ENCODE measurements around the gene INSR. TPM values are rescaled to one million over a fixed set of nuclear protein-coding genes. Genes with fewer than 3 reads are reported as not detected.
"Not testable (repeated sequence)": the region's sequence is repeated elsewhere in the genome, so short reads cannot be mapped to it uniquely, and the experiment has no call there.

Gene INSR
- total and polyA plus RNA-seq, 2 experiments from 2014 or later: 6.2 to 11.7 TPM

DNA sequence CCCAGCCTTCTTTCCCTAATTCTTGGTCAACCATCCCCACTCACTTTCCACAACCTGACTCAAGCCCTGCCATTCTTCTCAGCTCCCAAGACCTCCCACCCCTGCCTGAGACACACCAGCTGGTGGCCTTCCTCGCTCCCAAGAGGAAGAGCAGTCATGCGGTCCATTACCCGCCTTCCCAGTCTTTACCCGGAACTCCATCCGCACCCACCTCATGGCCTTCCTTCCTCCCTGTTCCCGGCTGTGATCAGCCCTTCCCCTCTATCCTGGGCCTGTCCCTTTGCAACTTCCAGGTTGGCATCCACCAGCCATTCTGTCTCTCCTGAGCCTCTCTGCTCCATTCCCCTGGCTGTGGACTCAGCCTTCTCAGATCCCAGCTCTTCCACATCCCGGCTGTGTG is 18.6 kb upstream of the INSR start:
- no peaks in the 10 kb centered on the region for H3F3A ChIP-seq (ENCODE audit: insufficient read depth)
- in situ Hi-C loops (cut with MboI): no loop called here
- no peaks in the 10 kb centered on the region for H3K9me2 ChIP-seq (ENCODE audit: insufficient read depth)

DNA sequence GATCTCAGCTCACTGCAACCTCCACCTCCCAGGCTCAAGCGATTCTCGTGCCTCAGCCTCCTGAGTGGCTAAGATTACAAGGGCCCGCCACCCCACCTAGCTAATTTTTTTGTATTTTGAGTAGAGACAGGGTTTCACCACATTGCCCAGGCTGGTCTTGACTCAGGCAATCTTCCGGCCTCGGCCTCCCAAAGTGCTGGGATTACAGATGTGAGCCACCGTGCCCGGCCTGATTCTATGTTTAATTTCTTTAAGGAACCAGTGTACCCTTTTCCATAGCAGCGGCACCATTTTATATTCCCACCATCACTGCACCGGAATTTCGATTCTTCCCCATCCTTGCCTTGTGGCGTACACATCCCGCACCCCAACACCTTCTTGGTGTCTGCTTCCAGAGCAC is 17.7 kb upstream of the INSR start:
- no peak for TF ChIP-seq EZH2 (IDR thresholded peaks at IDR 0.05; ENCODE audit: insufficient read depth, poor library complexity, severe bottlenecking)
- no peak for TF ChIP-seq EZH2phosphoT487 (IDR thresholded peaks at IDR 0.05; ENCODE audit: insufficient read depth, low read depth)
- no peak overlapping the region for H3K4me2 ChIP-seq (ENCODE audit: unreplicated experiment)
- WGBS, 2 experiments (ENCODE audit: low coverage in 1 of 2, low lambda C conversion rate in 2 of 2, missing lambda C conversion rate in 2 of 2): 85 to 86% methylated on average over 11 to 12 of the region's 12 CpGs

More for the DNA sequence above, 18.6 kb upstream of the INSR start:
- Histone ChIP-seq H3K4me1 (ENCODE audit: insufficient read depth) (no peaks in the 10 kb centered on the region), H3K79me2 (ENCODE audit: insufficient read depth) (no peaks in the 10 kb centered on the region), H3K27ac (no peak overlapping the region), H3K4me2 (ENCODE audit: unreplicated experiment) (no peak overlapping the region), H4K20me1 (ENCODE audit: insufficient read depth) (no peaks in the 10 kb centered on the region), H3K27me3 (replicated peaks; ENCODE audit: insufficient read depth) (no peaks in the 10 kb centered on the region), H2AFZ (no peak overlapping the region), H3K4me3 (no peak overlapping the region), H3K9me3 (ENCODE audit: low read depth) (no peaks in the 10 kb centered on the region), H3K36me3 (ENCODE audit: low read depth) (no peaks in the 10 kb centered on the region), H3K9ac (no peak overlapping the region)
- DNase-seq: no peak
- WGBS, 2 experiments (ENCODE audit: low coverage in 1 of 2, low lambda C conversion rate in 2 of 2, missing lambda C conversion rate in 2 of 2): 72 to 73% methylated on average over 7 of the region's 7 CpGs
- no peak for TF ChIP-seq EZH2phosphoT487 (IDR thresholded peaks at IDR 0.05; ENCODE audit: insufficient read depth, low read depth)
- no peak for TF ChIP-seq EZH2 (IDR thresholded peaks at IDR 0.05; ENCODE audit: insufficient read depth, poor library complexity, severe bottlenecking)

DNA sequence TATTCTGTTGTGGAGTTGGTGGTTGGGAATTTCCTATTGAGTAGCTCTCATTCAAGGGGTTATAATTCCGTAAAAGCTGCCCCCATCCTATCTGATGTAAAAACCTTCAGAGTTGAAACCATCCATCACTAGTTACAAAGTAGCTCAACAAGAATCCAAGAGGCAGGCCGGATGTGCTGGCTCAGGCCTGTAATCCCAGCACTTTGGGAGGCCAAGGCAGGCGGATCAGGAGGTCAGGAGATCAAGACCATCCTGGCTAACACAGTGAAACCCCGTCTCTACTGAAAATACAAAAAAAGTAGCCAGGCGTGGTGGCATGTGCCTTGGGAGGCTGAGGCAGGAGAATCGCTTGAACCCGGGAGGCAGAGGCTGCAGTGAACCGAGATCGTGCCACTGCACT is 14.1 kb upstream of the INSR start:
- H2AFZ ChIP-seq; H3K4me1 ChIP-seq (ENCODE audit: insufficient read depth); H3K36me3 ChIP-seq (ENCODE audit: low read depth); H3K27me3 ChIP-seq (replicated peaks; ENCODE audit: insufficient read depth); H3F3A ChIP-seq (ENCODE audit: insufficient read depth); H3K27ac ChIP-seq; H3K9me3 ChIP-seq (ENCODE audit: low read depth); H4K20me1 ChIP-seq (ENCODE audit: insufficient read depth); H3K4me3 ChIP-seq; H3K9me2 ChIP-seq (ENCODE audit: insufficient read depth); H3K9ac ChIP-seq; H3K4me2 ChIP-seq (ENCODE audit: unreplicated experiment); in situ Hi-C loops (cut with MboI); DNase-seq; H3K79me2 ChIP-seq (ENCODE audit: insufficient read depth): not testable (repeated sequence)
- 72 to 73% methylated on average over 8 to 9 of the region's 9 CpGs for WGBS, 2 experiments (ENCODE audit: low coverage in 1 of 2, low lambda C conversion rate in 2 of 2, missing lambda C conversion rate in 2 of 2)

More for the DNA sequence above, 17.7 kb upstream of the INSR start:
- H3K4me1 ChIP-seq (ENCODE audit: insufficient read depth): no peaks in the 10 kb centered on the region
- H3K4me3 ChIP-seq: no peak overlapping the region
- no peaks in the 10 kb centered on the region for H4K20me1 ChIP-seq (ENCODE audit: insufficient read depth)
- in situ Hi-C loops (cut with MboI): no loop called here
- no peak for DNase-seq
- no peaks in the 10 kb centered on the region for H3K36me3 ChIP-seq (ENCODE audit: low read depth)
- no peaks in the 10 kb centered on the region for H3F3A ChIP-seq (ENCODE audit: insufficient read depth)
- no peak overlapping the region for H3K9ac ChIP-seq
- H3K9me2 ChIP-seq (ENCODE audit: insufficient read depth): no peaks in the 10 kb centered on the region
- no peaks in the 10 kb centered on the region for H3K79me2 ChIP-seq (ENCODE audit: insufficient read depth)
- H3K27me3 ChIP-seq (replicated peaks; ENCODE audit: insufficient read depth): no peaks in the 10 kb centered on the region
- H3K9me3 ChIP-seq (ENCODE audit: low read depth): no peaks in the 10 kb centered on the region
- no peak overlapping the region for H2AFZ ChIP-seq
- no peak overlapping the region for H3K27ac ChIP-seq

DNA sequence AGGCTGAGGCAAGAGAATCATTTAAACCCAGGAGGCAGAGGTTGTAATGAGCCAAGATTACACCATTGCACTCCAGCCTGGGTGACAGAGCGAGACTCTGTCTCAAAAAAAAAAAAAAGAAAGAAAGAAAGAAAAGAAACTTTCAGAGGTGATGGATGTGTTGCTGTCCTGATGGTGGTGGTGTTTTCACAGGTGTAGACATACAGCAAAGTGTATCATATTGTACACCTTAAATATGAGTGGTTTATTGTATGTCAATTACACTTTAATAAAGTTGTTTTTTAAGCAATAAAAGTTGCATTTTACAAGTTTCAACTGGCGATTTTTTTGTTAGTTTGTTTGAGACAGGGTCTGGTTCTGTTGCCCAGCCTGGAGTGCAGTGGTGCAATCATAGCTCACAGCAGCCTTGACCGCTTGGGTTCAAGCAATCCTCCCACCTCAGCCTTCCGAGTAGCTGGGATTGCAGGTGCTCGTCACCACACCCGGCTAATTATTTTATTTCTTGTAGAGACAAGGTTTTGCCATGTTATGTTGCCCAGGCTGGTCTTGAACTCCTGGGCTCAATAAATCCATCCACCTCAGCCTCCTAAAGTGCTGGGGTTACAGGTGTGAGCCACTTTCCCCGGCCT is 13.5 kb upstream of the INSR start:
- Histone ChIP-seq H3K9me3 (ENCODE audit: low read depth) (no peaks in the 10 kb centered on the region), H3K4me1 (ENCODE audit: insufficient read depth) (no peaks in the 10 kb centered on the region), H3K4me2 (ENCODE audit: unreplicated experiment) (no peak overlapping the region), H3K27me3 (replicated peaks; ENCODE audit: insufficient read depth) (peaks cover 8% of the 10 kb centered on the region), H3F3A (ENCODE audit: insufficient read depth) (no peaks in the 10 kb centered on the region), H3K4me3 (no peak overlapping the region), H3K27ac (no peak overlapping the region), H4K20me1 (ENCODE audit: insufficient read depth) (no peaks in the 10 kb centered on the region), H3K9ac (no peak overlapping the region), H3K36me3 (ENCODE audit: low read depth) (no peaks in the 10 kb centered on the region), H3K9me2 (ENCODE audit: insufficient read depth) (no peaks in the 10 kb centered on the region), H2AFZ (no peak overlapping the region), H3K79me2 (ENCODE audit: insufficient read depth) (no peaks in the 10 kb centered on the region)
- TF ChIP-seq EZH2phosphoT487 (IDR thresholded peaks at IDR 0.05; ENCODE audit: insufficient read depth, low read depth): no peak
- TF ChIP-seq EZH2 (IDR thresholded peaks at IDR 0.05; ENCODE audit: insufficient read depth, poor library complexity, severe bottlenecking): no peak
- DNase-seq: no peak
- in situ Hi-C loops (cut with MboI): no loop called here
- 82% methylated on average over 6 to 7 of the region's 7 CpGs for WGBS, 2 experiments (ENCODE audit: low coverage in 1 of 2, low lambda C conversion rate in 2 of 2, missing lambda C conversion rate in 2 of 2)

DNA sequence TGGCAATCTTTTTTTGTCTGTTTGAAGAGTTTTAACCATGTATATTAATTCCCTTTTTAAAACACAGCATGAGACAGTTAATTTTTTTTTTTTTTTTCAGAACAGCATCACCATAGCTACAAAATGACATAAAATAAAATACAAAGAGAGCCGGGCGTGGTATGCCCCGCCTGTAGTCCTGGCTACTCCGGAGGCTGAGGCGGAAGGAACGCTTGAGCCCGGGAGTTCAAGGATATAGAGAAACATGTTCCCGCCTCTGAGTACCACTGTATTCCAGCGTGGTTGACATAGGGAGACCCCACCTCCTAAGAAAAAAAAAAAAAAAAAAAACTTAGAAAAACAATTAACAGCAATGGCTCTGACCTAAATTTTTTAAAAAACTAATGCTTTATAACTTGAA is 10.0 kb upstream of the INSR start:
- H2AFZ ChIP-seq: no peak overlapping the region
- H3K4me3 ChIP-seq: no peak overlapping the region
- DNase-seq: peak; percentile 16
- H3K4me2 ChIP-seq (ENCODE audit: unreplicated experiment): no peak overlapping the region
- H3K27ac ChIP-seq: no peak overlapping the region
- H3F3A ChIP-seq (ENCODE audit: insufficient read depth): no peaks in the 10 kb centered on the region
- no peaks in the 10 kb centered on the region for H3K79me2 ChIP-seq (ENCODE audit: insufficient read depth)
- H3K27me3 ChIP-seq (replicated peaks; ENCODE audit: insufficient read depth): peaks cover 8% of the 10 kb centered on the region
- no peaks in the 10 kb centered on the region for H3K9me3 ChIP-seq (ENCODE audit: low read depth)
- in situ Hi-C loops (cut with MboI): no loop called here
- no peak overlapping the region for H3K9ac ChIP-seq
- 2 to 3% methylated on average over 9 of the region's 9 CpGs for WGBS, 2 experiments (ENCODE audit: low coverage in 1 of 2, low lambda C conversion rate in 2 of 2, missing lambda C conversion rate in 2 of 2)
- H3K36me3 ChIP-seq (ENCODE audit: low read depth): no peaks in the 10 kb centered on the region
- H3K4me1 ChIP-seq (ENCODE audit: insufficient read depth): no peaks in the 10 kb centered on the region
- no peaks in the 10 kb centered on the region for H3K9me2 ChIP-seq (ENCODE audit: insufficient read depth)
- no peak for TF ChIP-seq EZH2phosphoT487 (IDR thresholded peaks at IDR 0.05; ENCODE audit: insufficient read depth, low read depth)
- TF ChIP-seq EZH2 (IDR thresholded peaks at IDR 0.05; ENCODE audit: insufficient read depth, poor library complexity, severe bottlenecking): no peak
- no peaks in the 10 kb centered on the region for H4K20me1 ChIP-seq (ENCODE audit: insufficient read depth)
